K562 treated with DMSO at 1 percent for 4 hours (cell line): ENCODE data around the gene CPLX3. TPM values are rescaled to one million over a fixed set of nuclear protein-coding genes. Genes with fewer than 3 reads are reported as not detected.

Experiments
- total RNA-seq: library from RNA; unstranded; fragments of 300-600 nt; gene quantifications from 2 replicates; pipeline ENCODE4 v1.2.3, GENCODE V29; 2022; ENCODE audit not compliant: insufficient read depth

The CPLX3 gene, protein sequence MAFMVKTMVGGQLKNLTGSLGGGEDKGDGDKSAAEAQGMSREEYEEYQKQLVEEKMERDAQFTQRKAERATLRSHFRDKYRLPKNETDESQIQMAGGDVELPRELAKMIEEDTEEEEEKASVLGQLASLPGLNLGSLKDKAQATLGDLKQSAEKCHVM
- total RNA-seq: not detected in 2 replicates

DNA sequence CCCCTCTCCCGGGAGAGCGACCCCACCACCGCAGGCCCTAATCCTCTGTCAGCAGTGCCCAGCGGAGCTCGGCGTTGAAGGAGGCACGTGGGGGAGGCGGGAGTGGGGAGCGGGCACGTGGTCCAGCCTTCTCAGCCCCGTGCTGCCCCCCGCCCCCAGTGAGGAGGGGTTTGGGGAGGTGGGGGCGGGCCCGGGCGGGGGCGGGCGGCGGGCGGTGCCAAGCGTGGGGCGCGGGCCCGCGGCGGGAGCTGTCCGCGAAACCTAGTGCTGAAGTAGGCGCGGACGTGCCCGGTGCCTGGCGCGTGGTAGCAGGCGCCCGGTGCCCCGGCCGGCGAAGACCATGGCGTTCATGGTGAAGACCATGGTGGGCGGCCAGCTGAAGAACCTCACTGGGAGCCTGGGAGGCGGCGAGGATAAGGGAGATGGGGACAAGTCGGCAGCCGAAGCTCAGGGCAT lies at the start of gene CPLX3:
Gene CPLX3, plus strand, starts transcription at position 264 of the 456 bp plus-strand sequence. Its CDS starts 77 bp downstream, at position 341.

DNA sequence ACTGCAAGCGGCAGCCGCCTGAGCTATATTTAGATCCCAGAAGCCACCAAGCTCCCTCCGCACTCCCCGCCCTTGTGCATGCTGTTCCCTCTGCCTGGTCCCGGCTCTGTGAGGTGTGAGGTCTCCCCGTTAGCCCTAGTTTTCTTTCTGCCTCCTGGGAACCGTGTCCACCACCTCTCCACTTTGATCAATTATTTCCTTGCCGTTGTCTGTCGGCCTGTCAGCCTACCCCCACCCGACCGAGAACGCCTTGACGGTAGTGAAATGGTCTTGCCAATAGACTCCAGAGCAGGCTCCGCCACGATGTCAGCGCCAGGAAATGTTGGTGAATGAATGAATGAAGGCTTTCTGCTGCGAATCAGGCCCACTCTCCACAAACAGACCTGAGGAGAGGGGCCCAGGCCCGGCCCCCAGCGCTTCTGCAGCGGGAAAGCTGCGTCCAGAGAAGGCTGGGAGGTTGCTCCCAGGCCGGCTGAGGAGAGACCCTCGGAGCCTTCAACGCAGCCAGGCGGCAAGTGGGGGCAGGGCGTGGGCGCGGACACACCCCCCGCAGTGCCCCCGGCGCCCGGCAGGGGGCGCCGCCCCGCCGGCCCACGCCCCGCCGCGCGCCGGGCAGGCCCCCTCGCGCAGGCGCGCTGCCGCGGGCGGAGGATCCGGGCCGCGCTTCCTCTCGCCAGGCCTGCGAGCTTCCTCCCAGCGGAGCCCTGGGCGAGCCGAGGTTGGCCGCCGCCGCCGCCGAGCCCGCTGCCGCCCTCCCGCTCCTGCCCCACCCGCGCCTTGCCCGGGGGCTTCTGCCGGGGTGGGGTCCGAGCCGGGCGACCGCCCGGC lies 44.8 kb upstream of the CPLX3 start, which contains the start of gene CSK:
Gene CSK, plus strand, starts transcription at position 650 of the 828 bp plus-strand sequence. CDS start 16,218 bp downstream, outside the sequence.

DNA sequence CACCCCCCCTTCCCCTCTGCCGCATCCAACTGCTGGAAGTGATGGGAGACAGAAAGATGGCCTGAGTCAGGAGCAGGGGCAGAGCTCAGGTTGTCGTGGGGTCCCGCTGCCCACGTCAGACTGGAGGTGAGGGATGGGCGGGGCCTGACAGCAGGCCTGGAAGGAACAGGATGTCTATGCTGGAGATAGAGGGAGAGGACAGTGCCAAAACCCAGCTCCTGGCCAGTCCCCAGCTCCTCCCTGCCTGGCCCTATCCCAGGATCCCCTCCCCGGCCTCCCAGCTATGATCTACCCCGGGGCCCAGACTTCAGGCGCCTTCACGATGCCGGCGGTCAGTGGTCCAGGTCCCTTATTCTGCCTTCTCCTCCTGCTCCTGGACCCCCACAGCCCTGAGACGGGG lies 13.9 kb upstream of the CPLX3 start, which contains the start of gene LMAN1L:
Gene LMAN1L, plus strand, starts transcription at position 303 of the 400 bp plus-strand sequence. Its CDS starts 20 bp downstream, at position 323.

DNA sequence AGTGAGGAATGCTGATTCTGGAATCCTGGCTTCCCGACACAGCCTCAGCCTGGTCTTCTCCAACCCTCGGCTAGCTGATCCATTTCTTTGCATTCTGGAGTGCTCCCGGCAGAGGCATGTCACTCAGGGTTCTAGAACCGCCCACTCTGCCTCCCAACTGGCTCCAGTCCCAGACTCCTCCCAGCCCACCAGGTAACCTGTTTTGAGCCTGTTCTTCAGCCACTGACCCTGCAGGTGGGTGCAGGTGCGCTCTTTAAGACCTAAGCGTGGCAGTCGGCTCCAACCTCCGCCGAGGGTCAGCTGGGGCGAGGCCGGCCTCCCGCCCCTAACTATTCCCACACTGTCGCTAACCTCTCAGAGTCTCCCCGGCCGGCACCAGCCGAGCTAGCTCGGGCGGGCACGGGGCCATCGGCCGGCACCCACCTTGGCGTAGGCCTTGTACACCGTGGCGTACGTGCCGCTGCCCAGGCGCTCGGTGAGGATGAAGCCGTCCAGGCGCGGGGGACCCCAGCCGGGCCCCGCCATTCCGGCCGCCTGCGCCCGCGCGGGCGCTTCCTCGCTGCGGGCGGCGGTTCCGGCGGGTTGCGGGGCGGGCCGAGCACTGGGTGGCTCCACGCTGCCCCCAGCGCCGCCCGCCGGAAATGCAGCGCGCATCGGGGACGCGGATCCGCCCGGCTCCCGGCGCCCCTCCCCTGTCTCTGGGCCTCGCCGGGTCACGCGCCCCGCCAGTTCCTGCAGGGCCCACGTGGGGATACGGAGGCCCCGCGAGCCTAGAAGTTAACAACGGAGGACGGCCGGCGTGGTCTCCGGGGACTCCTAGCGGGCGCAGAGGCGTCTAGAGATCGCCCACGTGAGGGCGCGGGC lies 16.4 kb downstream of the CPLX3 start, which contains the start of gene ULK3:
Gene ULK3, minus strand, starts transcription at position 576 of the 864 bp plus-strand sequence. Its CDS starts 51 bp downstream, at position 525.

DNA sequence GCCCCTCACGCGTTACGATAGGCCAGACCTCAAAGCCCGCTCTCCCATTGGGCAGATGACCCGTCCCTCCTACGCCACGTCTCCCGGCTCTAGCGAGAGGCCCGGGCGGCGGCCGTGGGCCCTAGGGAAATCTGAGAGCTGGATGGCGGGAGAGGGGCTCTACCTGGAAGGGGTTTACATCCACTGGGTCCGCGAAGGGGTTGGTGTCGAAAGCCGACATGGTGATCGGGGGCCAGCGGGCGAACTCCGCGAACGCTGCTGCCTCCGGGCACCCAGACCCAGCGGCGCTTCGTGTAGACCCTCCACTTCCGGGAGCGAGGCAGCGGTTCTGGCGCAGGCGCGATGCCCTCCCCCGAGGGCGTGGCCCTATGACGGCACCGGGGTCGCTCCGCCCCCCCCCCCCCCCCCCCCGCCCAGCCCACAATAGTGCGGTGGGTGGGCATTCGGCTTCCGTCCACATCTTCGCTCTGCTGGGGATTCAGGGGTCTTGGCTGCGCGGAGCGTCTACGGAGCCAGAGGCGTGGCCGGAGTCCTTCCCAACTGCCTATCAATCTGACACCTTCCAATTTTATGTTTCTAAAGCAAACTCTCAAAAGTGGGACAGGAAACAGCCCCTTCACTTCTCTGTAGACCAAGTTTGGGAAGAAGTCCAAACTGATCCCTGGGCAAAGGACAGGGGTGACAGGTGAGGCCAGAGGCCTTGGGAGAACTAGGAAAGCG lies 46.8 kb downstream of the CPLX3 start, which contains the start of gene SCAMP2:
Gene SCAMP2, minus strand, starts transcription at position 330 of the 720 bp plus-strand sequence. Its CDS starts 110 bp downstream, at position 220.

Other genes with a start within 250 kb of the CPLX3 start
- 91.1 and 98.4 TPM in 2 replicates for gene CLK3, start 210.8 kb upstream of the CPLX3 start, total RNA-seq
- gene EDC3, start 130.6 kb upstream of the CPLX3 start, total RNA-seq: 35.2 and 35.8 TPM in 2 replicates
- gene CYP1A1, start 101.1 kb upstream of the CPLX3 start, total RNA-seq: not detected in 2 replicates
- gene CYP1A2, start 77.8 kb upstream of the CPLX3 start, total RNA-seq: not detected in 2 replicates
- gene CSK, start 44.5 kb upstream of the CPLX3 start, total RNA-seq: 53.9 and 57.3 TPM in 2 replicates
- not detected in 2 replicates for gene LMAN1L, start 13.8 kb upstream of the CPLX3 start, total RNA-seq
- gene ULK3, start 16.5 kb downstream of the CPLX3 start, total RNA-seq: 38.7 and 46.4 TPM in 2 replicates
- 47.9 and 62.8 TPM in 2 replicates for gene SCAMP2, start 46.7 kb downstream of the CPLX3 start, total RNA-seq
- gene MPI, start 63.4 kb downstream of the CPLX3 start, total RNA-seq: 24.6 and 27.3 TPM in 2 replicates
- gene FAM219B, start 80.2 kb downstream of the CPLX3 start, total RNA-seq: 19.1 and 21.2 TPM in 2 replicates
- gene COX5A, start 111.4 kb downstream of the CPLX3 start, total RNA-seq: 340 and 400 TPM in 2 replicates
- gene RPP25, start 130.1 kb downstream of the CPLX3 start, total RNA-seq: 9.7 and 13.6 TPM in 2 replicates
- gene SCAMP5, start 168.9 kb downstream of the CPLX3 start, total RNA-seq: not detected in 2 replicates
- 5.9 and 13.3 TPM in 2 replicates for gene PPCDC, start 197.0 kb downstream of the CPLX3 start, total RNA-seq